Stimulated activated CD4-positive, alpha-beta T cell treated with anti-CD3 and anti-CD28 coated beads, Interleukin-15, amount 100 ng/mL, for 1 hour (primary cell): ENCODE measurements around the gene WDR20.
"Not testable (repeated sequence)": the region's sequence is repeated elsewhere in the genome, so short reads cannot be mapped to it uniquely, and the experiment has no call there.

ENCODE experiments used
- DNase-seq, 2 donors: peaks; one replicate each; pipeline ENCODE4 v3.0.0-alpha.2; 2020; ENCODE audit warnings: low read depth in 1 of 2, low spot score in 1 of 2

The WDR20 gene

GRCh38 chr14:102170061-102170460 is 30.4 kb downstream of the WDR20 start:
- DNase-seq: no peak

- DNase-seq: no peak
These were observed 31.7 kb downstream of the WDR20 start for GRCh38 chr14:102171173-102172020.

- DNase-seq: not testable (repeated sequence)
These were observed 32.2 kb downstream of the WDR20 start for GRCh38 chr14:102172021-102172272.

- not testable (repeated sequence) for DNase-seq
These were observed 33.0 kb downstream of the WDR20 start for GRCh38 chr14:102172721-102173120.

- DNase-seq: no peak
These were observed 37.5 kb downstream of the WDR20 start for GRCh38 chr14:102177161-102177560.

- DNase-seq: no peak
These were observed 39.1 kb downstream of the WDR20 start for GRCh38 chr14:102178806-102179205.

GRCh38 chr14:102180248-102180998 is 40.7 kb downstream of the WDR20 start:
- DNase-seq: no peak

GRCh38 chr14:102181187-102181586 is 41.5 kb downstream of the WDR20 start:
- DNase-seq: no peak

- DNase-seq: no peak
These were observed 42.5 kb downstream of the WDR20 start for GRCh38 chr14:102182190-102182589.

GRCh38 chr14:102182936-102183619 is 43.4 kb downstream of the WDR20 start:
- DNase-seq: no peak

GRCh38 chr14:102183886-102184285 is 44.2 kb downstream of the WDR20 start:
- DNase-seq: no peak

- no peak for DNase-seq
These were observed 44.8 kb downstream of the WDR20 start for GRCh38 chr14:102184316-102185035.

GRCh38 chr14:102185360-102185759 is 45.7 kb downstream of the WDR20 start:
- no peak for DNase-seq

GRCh38 chr14:102187044-102187443 is 47.3 kb downstream of the WDR20 start:
- DNase-seq: no peak

- DNase-seq: no peak
These were observed 47.9 kb downstream of the WDR20 start for GRCh38 chr14:102187568-102188001.

GRCh38 chr14:102188187-102188586 is 48.5 kb downstream of the WDR20 start:
- no peak for DNase-seq

- DNase-seq: no peak
These were observed 50.2 kb downstream of the WDR20 start for GRCh38 chr14:102189874-102190273.

- DNase-seq: no peak
These were observed 53.3 kb downstream of the WDR20 start for GRCh38 chr14:102192840-102193502.

- DNase-seq: no peak
These were observed 55.2 kb downstream of the WDR20 start for GRCh38 chr14:102194856-102195255.

- no peak for DNase-seq
These were observed 55.7 kb downstream of the WDR20 start for GRCh38 chr14:102195446-102195845.
